ENCODE measurements around the gene USP20.

GRCh38 chr9:129810116-129810515 lies 25.1 kb upstream of the USP20 start:
- TF ChIP-seq BACH1 (IDR thresholded peaks at IDR 0.05; ENCODE audit: borderline replicate concordance) (no peak), PKNOX1 (IDR thresholded peaks at IDR 0.05) (no peak), CREB1 (IDR thresholded peaks at IDR 0.05; ENCODE audit: low read depth) (no peak), ZNF24 (IDR thresholded peaks at IDR 0.05) (no peak), MYC (IDR thresholded peaks at IDR 0.05; ENCODE audit: insufficient read depth, insufficient read length, insufficient replicate concordance, low read length, severe bottlenecking) (no peak), EGR1 (IDR thresholded peaks at IDR 0.05; ENCODE audit: borderline replicate concordance in 1 of 2, low read depth in 2 of 2, low read length in 2 of 2) (no peak), POLR2AphosphoS5 (IDR thresholded peaks at IDR 0.05; ENCODE audit: low read length) (no peak), EZH2 (IDR thresholded peaks at IDR 0.05; ENCODE audit: borderline replicate concordance, control insufficient read depth, low read depth, low read length) (no peak), CEBPB (IDR thresholded peaks at IDR 0.05; ENCODE audit: borderline replicate concordance in 1 of 2, low read depth in 2 of 2, low read length in 2 of 2) (no peak), POLR2A (IDR thresholded peaks at IDR 0.05; ENCODE audit: low read depth, low read length) (peak; percentile 19; the same call in 1 of the 2 replicates), HCFC1 (IDR thresholded peaks at IDR 0.05; ENCODE audit: low read length) (no peak)
- TF ChIP-seq, protein P1, sequence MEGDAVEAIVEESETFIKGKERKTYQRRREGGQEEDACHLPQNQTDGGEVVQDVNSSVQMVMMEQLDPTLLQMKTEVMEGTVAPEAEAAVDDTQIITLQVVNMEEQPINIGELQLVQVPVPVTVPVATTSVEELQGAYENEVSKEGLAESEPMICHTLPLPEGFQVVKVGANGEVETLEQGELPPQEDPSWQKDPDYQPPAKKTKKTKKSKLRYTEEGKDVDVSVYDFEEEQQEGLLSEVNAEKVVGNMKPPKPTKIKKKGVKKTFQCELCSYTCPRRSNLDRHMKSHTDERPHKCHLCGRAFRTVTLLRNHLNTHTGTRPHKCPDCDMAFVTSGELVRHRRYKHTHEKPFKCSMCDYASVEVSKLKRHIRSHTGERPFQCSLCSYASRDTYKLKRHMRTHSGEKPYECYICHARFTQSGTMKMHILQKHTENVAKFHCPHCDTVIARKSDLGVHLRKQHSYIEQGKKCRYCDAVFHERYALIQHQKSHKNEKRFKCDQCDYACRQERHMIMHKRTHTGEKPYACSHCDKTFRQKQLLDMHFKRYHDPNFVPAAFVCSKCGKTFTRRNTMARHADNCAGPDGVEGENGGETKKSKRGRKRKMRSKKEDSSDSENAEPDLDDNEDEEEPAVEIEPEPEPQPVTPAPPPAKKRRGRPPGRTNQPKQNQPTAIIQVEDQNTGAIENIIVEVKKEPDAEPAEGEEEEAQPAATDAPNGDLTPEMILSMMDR (IDR thresholded peaks at IDR 0.05 in 2 of 3, conservative IDR thresholded peaks at IDR 0.05 in 1 of 3; ENCODE audit: control insufficient read depth in 2 of 3, extremely low read depth in 1 of 3, insufficient read depth in 1 of 3, low read depth in 3 of 3, low read length in 3 of 3): no peak
